HG03469 (cell line): ENCODE data around the gene BARX1.
"Not testable (repeated sequence)": the region's sequence is repeated elsewhere in the genome, so short reads cannot be mapped to it uniquely, and the experiment has no call there.

Source experiments
- ATAC-seq: cut with Tn5 transposase; IDR thresholded peaks from one replicate; pipeline ENCODE4 v1.9.1; 2021; ENCODE audit warnings: mild to moderate bottlenecking, moderate library complexity, moderate number of reproducible peaks; ENCODE audit not compliant: unreplicated experiment

Gene BARX1

DNA sequence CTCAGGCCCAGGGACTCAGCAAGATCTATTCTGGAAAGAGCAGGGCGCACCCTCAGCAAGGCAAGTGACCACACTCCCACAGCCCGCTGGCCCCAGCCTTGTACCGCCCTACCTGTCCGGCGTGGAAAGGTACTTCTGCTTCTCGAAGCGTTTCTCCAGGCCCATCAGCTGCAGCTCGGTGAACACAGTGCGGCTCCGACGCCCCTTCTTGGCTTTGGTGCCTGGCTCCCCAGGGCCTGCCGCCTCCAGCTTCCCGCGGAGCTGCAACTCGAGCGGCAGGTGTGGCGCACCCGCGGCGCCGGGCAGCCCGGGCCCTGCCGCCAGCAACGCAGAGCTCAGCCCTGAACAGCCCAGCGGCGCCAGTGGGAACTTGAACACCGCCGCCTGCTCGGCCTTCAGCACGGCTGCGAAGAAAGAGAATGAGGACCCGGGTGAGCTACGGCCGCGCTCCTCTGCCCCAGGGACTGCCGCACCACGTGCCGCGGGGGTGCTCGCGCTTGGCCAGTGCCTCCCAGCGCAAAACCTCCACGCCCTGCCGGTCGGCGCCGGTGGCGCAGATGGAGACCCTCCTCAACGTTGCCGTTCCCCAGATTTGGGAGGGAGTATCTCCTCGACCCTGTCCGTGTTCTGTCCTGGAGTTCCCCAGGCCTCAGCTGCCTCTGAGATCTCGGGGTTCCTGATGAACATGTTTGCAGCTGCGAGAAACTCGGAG lies 2.2 kb downstream of the BARX1 start:
- no peak for ATAC-seq

DNA sequence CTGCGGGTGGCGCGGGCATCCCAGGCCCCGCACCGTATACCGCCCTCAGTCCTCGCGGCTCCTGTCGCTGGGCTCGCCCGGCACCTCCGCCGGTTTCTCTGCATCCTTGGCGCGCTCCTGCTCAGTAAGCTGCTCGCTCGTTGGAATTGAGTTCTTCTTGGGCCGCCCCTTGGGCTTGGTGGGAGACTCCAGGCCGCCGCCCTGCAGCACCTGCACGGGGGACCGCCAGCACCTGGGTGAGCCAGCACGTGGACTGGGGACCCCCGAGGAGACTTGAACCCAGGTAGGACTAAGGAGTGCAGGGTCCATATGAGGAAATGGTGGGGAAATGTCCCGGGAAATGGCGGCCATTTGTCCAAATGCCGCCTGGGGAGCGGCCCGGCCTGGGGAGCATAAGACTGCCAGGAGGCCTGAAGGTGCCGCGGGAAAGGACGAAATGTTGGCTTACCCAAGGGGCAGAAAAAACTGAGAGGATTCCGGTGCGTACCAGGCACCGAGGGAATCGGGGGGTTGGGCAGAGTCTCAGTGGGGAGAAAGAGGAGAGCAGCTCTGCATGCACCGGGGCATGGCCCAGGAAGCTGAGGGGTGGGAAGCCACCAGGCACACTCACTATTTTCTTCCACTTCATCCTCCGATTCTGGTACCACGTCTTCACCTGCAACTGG lies 2.9 kb downstream of the BARX1 start:
- ATAC-seq: no peak

DNA sequence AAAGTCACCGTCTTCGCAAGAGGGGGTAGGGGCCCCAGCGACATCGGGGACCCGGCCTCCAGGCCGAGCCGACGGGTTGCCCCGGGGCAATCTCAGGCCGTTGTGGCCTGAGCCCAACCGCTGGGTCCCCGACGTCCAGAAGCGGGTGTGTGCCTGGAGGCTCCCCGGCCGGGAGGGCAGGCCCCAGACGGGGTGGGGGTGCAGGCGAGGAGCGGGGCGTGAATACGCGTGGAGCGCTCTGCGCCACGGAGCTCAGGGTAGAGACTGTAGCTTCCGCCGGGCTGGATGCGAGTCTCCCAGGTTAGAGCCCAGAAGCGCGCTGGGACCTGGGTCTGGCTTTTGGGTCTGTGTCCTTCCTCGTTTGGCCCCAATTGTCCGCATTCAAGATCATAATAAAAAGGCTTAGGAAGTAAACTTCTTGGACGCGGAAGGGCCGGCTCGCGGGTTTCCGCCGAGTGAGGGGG lies 3.5 kb downstream of the BARX1 start:
- ATAC-seq: no peak

DNA sequence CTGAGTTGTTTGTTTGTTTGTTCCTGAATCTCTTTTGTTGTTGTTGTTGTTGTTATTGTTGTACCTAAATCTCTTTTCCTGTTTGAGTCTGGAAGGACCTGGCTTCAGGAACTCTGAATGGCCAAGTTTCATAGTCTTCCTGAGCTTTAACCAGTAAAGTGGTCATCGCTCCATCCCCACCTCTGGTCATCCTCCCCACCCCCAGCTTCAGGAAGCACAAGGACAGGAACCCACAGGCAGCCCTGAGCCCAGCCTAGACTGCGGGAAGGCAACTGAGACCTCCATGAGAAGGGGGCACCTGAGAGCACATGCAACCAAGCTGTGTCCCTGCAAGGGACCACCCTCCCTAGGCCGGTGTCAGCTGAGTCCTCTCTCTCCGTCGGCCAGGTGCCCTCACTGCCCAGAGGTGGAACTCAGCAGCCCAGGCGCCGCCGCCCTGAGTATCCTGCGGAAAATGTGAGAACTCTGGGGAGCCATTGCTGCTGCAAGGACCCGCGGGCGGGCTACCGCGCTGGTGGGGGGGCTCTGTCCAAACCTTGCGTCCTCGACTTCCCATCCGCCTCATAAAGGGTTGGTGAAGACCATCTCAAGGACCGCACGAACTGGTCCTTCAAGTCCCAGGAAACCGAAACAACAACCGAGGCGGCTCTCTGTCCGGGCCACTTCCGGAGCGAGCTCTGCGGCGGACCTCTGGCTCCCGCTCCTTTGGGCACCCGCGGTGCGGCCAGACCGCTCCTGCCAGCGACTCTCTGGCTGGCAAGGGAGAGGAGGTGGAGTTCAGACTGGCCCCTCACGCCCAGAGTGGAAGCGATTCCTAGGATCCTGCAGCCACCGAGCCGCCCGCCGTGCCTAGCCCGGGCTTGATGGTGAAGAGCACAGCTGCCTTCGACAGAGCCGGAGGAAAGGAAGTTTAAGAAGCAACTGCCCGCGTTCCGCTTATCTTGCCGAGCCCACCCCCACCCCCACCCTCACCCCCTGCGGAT lies 4.2 kb downstream of the BARX1 start:
- no peak for ATAC-seq

DNA sequence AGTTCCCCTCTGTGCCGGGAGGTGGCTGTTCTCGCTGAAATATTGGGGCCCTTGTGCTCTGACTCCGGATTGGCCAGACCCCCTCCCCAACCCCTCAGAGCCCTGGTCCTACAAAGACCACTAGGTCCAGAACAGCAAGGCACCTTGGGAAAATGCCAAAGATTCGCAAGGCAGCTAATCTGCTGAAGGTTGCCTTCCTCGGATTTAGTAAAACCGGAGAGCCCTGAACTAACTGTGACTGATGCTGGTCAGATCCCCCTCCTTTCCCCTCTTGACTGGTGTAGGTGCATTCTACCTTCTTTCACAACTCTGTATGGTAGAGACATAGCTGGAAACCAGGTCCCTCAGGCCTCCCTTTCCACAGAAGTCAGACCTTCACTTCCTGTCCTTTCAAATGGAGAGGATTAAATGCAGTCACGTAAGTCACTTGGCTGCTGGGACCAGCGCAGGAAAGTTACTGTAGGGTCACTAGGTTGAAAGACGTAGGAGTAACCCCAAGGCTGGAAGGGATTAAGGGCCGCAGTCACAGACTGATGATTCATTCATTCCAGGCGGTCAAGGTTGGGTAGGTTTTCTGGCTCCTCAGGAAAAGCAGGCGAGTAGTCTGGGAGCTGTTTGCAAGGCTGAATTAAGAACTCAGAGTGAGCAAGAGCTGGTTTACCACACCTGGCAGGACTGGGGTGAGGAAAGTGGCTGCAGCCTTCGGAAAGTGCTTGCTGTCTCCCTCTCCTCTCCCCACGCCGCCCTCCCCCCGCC lies 5.3 kb downstream of the BARX1 start:
- ATAC-seq: no peak

DNA sequence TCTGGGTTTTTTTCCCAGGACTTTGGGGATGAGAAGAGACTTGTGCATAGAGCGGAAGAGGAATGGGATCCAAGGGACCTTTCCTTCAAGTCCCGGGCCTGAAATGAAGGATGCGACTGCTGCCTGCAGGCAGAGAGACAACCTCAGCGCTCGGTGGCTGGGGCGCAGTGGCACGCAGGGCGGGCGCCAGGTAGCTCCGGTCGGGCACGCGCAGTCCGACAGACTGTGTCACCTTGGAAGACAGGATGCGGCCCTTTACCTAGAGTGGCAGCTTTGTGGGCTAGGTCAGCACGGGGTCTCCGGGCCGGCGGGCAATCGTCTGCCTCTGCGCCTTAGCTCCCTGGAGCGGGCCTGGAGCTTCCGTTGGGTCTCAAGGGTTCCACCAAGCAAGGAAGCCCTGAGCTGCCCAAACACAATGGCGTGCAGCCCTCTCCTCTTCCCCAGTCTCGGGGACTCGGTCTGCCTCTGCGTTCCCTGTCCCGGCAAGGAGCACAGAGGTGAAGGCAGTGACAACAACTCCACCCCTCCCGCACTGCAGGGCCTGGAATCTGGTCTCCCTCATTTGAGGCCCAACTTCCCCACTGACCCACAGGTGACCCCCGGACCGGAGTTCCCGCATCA lies 6.0 kb downstream of the BARX1 start:
- ATAC-seq: no peak

DNA sequence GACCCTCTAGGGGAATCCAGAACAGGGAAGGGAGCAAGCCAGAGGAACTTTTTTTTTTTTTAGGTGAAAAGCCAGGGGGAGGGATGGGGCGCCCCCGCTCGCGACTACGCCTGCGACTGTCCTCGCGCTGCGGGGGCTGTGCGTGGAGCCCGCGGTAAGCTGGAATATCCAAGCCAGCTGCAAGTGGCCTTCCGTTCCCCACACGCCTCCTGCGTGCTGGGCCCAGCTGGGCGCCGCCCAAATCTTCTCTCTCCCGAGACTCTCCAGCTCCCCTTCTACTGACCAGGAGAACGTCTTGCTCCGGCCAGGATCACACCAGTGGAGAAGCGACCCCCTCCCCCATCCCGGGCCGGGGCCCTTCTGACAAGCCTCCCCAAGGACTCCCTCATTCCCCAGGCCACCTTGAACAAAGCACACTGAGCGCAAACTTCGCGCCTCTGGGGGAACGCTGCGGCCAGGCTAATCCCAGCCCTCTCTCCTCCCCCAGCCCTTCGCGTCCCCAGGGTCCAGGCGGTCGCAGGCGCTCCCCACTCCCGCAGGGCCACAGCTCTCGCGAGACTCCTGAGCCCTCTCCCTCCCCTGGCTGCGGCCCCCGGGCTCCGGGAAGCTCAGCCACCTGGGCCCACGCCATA lies 6.6 kb downstream of the BARX1 start:
- ATAC-seq: no peak

DNA sequence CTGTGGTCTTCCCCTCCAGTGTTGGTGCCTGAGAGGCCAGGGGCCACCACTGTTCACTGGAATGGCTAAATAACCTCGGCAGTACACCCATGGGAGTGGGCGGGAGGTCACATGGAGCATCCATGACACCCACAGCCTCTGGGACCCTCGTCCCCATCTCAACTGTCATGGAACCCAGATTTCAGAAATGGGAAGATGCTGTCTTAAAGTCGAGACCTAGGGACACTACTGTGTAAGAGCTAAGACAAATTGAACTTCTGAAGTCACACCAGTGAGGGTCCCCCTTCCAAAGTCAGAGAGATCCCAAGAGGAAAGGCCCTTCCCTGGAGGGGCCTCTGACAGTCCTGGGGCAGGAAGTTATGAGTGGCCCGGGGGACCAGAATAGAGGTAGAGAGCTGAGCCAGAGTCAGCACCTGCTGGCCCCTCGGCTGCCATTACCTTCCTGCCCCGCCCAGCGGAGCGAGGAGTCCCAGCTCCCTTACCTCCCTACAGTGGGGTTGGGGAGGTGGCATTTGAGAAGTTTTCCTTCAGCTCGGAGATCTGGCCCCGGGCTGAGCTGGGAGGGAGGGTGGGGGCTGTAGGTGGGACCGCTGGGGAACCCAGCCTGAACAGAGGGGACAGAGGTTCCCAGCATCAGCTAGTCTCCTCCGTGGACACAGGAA lies 7.6 kb downstream of the BARX1 start:
- no peak for ATAC-seq

DNA sequence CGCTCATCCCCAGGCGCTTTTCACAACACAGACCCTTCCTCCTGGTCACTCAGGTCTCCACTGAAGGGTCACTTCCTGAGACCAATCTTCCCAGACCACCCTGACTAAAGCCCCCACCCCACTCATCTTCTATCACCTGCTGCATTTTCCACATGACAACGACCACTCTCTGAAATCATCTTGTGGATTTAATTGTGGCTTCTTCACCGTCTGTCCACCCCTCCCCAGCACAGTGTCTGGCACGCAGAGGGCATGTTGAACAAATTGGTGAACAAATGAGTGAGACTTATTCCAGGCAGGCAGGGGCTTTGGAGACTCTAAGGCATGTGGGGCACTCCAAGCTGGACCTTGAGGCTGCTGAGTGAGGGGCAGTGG lies 8.8 kb downstream of the BARX1 start:
- ATAC-seq: no peak

DNA sequence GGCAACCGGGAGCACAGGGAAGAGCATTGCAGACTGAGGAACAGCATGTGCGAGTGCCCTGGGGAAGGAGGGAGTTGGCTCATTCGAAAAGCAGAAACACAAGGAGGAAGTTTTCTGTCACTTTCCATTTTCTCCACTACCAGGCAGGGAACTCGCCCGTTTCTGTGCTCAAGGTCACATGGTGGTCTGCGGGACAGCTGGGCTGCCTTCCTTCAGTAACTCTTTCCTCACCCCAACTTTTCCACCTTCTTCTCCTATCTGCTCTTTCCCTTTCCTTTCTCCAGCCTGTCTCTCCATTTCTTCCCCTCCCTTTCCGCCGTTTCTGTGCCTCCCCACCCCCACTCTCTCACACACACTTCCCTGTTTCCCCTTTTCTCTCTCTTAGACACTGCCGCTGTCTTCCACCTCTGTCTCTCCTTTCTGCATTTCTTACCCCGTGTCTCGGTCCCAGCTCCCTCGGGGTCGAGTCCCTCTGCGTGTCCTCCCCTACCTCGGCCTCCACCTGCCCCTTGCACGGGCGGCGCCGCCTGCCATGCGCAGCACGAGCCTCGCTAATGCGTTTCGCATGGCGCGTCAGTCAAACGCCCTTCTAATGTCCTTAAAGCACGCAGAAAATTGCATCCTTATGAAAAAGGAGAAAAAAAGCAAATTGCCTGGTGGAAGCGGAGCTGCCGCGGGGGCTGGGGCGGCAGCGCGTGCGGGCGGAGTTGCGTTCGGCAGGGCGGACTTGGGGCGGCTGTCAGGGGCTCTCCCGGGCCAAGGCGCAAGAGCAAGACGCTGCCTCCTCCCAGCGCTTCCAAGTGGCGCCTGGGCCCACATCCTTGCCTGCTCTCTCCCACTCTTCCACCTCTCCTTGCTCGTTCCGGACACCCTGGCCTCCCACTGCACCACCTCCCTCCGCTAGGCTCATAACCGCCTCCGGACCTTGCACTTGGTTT lies 9.5 kb downstream of the BARX1 start:
- ATAC-seq: no peak

DNA sequence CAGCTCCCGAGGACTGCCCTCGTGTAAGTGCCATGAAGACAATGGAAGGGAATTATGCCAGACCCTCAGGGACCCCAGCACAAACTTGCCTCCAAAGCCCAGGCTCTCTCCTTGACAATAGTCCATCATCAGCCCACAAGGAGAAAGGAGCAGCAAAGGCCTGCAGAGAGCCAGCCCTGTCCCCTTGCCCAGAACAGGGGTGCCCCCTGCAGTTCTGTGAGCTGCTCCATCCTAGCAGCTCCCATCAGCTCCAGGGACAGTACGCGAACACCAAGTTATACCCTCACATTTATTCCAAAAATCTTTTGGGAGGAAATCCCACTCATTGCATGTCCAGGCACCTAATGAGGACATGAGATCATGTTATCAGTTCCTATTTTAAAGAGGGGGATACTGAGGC lies 11.1 kb downstream of the BARX1 start:
- no peak for ATAC-seq

DNA sequence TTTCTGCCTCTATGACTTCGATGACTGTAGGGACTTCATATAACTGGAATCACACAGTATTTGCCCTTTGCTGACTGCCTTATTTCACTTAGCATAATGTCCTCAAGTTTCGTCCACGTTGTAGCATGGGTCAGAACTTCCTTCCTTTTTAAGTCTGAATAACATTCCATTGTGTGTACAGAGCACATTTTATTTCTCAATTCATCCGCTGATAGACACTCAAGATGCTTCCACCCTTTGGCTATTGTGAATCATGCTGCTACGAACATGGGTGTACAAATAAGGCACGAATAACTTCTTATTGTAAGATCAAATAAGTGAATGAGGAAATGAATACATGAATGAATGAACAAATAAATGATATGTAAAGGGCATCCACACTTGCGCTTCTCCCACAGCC lies 13.0 kb downstream of the BARX1 start:
- ATAC-seq: no peak

DNA sequence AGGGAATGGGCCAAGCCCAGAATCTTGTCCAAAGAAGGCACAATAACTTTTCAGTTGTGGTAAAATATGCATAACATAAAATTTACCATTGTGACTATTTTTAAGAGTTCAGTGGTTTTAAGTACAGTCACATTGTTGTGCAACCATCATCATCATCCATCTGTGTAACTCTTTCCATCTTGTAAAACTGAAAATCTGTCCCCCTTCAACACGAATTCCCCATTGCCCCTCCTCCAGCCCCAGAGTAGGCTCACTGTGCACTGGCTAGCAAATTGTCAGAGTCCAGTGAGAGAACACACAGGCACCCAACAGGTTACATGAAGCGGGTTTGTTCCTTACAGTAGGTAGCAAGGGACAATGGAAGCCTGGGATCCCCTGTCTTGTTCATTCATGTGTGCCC lies 13.7 kb downstream of the BARX1 start:
- ATAC-seq: no peak

DNA sequence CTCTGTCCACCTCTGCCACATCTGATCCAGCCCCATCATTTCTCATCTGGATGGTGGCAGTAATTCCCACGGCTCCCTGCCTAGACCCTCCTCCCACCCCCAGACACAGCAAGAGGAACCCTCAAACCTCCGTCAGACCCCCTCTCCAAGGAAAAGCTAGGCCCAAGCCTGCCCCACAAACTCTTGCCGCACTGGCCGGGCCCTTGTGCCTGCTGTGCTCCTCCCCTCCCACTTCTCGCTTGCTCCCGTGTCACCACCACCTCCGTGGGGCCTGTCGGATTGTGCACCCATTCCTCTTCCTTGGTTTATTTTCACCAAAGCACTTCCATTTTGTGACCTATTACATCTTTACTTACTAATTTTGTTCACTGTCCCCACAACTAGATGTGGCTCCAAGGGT lies 14.2 kb downstream of the BARX1 start:
- no peak for ATAC-seq

DNA sequence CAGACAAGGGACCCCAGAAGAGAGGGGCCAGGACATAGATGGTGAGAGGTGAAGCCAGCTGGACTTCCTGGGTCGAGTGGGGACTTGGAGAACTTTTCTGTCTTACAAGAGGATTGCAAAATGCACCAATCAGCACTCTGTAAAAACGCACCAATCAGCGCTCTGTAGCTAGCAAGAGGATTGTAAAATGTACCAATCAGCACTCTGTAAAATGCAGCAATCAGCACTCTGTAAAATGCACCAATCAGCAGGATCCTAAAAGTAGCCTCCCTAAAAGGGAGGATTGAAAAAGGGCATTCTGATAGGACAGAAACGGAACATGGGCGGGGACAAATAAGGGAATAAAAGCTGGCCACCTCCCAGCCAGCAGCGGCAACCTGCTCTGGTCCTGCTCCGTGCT lies 15.6 kb downstream of the BARX1 start:
- not testable (repeated sequence) for ATAC-seq

DNA sequence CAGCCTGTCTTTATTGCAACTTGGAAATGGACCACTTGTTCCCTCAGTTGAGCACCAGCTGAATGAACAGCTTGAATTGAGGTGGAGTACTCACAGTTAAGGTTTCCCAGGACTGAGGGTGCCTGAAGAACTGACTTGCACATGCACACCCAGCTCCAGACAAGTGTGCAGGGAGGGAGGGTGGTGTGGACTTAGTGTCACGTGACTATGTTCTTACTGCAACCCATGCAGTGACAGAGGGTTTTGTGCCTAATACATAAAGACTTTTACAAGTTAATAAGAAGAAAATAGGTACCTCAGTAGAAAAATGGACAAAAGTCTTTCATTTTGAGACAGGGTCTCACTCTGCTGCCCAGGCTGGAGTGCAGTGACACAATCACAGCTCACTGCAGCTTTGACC lies 18.0 kb downstream of the BARX1 start:
- ATAC-seq: no peak

DNA sequence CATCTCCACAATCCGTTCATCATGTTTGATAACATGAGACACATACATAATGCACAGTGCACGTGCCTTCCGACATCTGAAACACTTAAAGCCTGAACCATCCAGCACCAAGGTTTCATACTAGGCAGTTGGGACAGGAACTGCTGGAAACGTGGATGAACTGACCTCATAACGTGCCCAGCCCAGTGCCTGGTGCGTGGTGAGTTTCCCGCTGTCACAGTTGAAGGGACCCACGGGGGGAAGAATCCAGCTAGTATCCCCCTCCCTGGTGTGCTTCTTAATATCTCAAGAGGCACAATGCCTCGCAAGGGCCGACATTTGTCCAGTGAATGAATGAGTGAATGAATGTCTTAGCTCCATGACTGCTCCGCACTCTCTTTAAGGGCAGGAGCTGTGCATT lies 23.2 kb downstream of the BARX1 start:
- ATAC-seq: no peak

DNA sequence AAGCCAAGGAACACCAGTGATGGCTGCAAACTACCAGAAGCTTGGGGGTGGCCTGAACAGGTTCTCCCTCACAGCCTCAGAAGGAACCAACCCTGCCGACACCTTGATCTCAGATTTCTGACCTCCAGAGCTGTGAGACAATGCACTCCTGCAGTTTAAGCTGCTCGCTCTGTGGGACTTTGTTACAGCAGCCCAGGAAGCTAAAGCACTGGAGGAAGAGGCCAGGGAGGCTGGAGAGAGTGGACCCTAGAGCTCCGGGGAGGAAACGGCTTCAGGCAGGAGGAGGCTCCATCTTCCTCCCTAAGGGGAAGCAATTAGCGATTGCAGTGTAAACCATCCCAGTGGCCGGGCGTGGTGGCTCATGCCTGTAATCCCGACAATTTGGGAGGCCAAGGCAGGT lies 25.1 kb downstream of the BARX1 start:
- no peak for ATAC-seq
